Heart right ventricle (tissue), 16 donors: ENCODE data around the gene ADORA1. TPM values are rescaled to one million over a fixed set of nuclear protein-coding genes. Genes with fewer than 3 reads are reported as not detected.

Source experiments
- ATAC-seq, 8 donors: fragments of 200-7000 bp; cut with Tn5 transposase; one replicate each; pipeline ENCODE4 v1.9.1; 2020; ENCODE audit warnings: mild to moderate bottlenecking in 8 of 8, moderate library complexity in 8 of 8, moderate number of reproducible peaks in 1 of 8
- DNase-seq, 2 donors: peaks; one replicate each; pipeline ENCODE4 v3.0.0-alpha.2; 2020
- H3K27ac ChIP-seq, 10 donors: fragments of 200-600 bp; sonication (generic) in 2 of 10; one replicate each; pipeline versions ENCODE4 v1.5.0 to v1.8.0; 2020 to 2022; ENCODE audit warnings: mild to moderate bottlenecking in 3 of 10
- H3K27me3 ChIP-seq, 7 donors: fragments of 200-600 bp; one replicate each; pipeline ENCODE4 v1.8.0; 2021 to 2022; ENCODE audit warnings: mild to moderate bottlenecking in 2 of 7
- H3K36me3 ChIP-seq, 9 donors: fragments of 200-600 bp; sonication (generic) in 1 of 9; one replicate each; pipeline versions ENCODE4 v1.5.0 to v1.8.0; 2020 to 2022; ENCODE audit warnings: mild to moderate bottlenecking in 2 of 9
- H3K4me1 ChIP-seq, 9 donors: fragments of 200-600 bp; sonication (generic) in 1 of 9; one replicate each; pipeline versions ENCODE4 v1.5.0 to v1.8.0; 2020 to 2022; ENCODE audit warnings: mild to moderate bottlenecking in 4 of 9
- H3K4me3 ChIP-seq, 10 donors: fragments of 200-600 bp; sonication (generic) in 2 of 10; one replicate each; pipeline versions ENCODE4 v1.5.0 to v1.8.0; 2020 to 2022; ENCODE audit warnings: mild to moderate bottlenecking in 7 of 10, moderate library complexity in 2 of 10
- H3K9me3 ChIP-seq, 11 donors: fragments of 200-600 bp in 10 of 11; sonication (generic) in 2 of 11; one replicate each; pipeline versions ENCODE4 v1.5.0 to v1.8.0; 2013 to 2022; ENCODE audit warnings: mild to moderate bottlenecking in 2 of 11, control low read depth in 1 of 11, moderate library complexity in 1 of 11
- WGBS, 2 donors: extraction: QIAGEN DNeasy Blood & Tissue Kit; methylation state at CpG; one replicate each; pipeline ENCODE4 v1.1.7; 2013; ENCODE audit warnings: inconsistent platforms in 1 of 2; 5-methylcytosine and 5-hydroxymethylcytosine counted together
- intact Hi-C, 10 donors: fragments of 100-400 bp; cut with DNase I; formaldehyde crosslinking; loops; one replicate each; pipeline versions ENCODE4 v1.11.1 to v1.14.2; 2022
- polyA plus RNA-seq, 2 donors: library from polyadenylated mRNA; stranded (reverse); fragments of 200-250 nt; gene quantifications; one replicate each; pipeline ENCODE4 v1.2.3, GENCODE V29; 2013
- total RNA-seq, 10 donors: library from RNA; stranded (reverse); fragmentation: NEBNext Ultra II Directional in 3 of 10; extraction: Animal tissue kit (Norgen Biotek cat#: 25700) in 3 of 10; gene quantifications; one replicate each; pipeline versions ENCODE4 v1.2.1 to v1.2.4, GENCODE V29; 2021 to 2023
- TF ChIP-seq, protein P1 (sequence below), 9 donors: fragments of 200-600 bp; sonication (generic) in 2 of 9; IDR thresholded peaks; one replicate each; pipeline versions ENCODE4 v1.5.0 to v1.8.0; 2021 to 2022; ENCODE audit warnings: antibody characterized with exemption in 9 of 9, mild to moderate bottlenecking in 5 of 9, moderate library complexity in 1 of 9
- donor health status: Arrhythmogenic right ventricular cardiomyopathy.
- donor health status: ischemic (EF 13 %, LVEDD 7.1; RV severe dilation, severe dysfunction).
- donor health status: healthy with polysubstance abuse.
- donor health status: DM: no; HTN: yes; CAD: no.
- donor health status: DM: no; HTN: no; CAD: no.
- donor health status: ischemic (EF 25% LVEDD 6.9; RV normal size, moderate dysfunction).
- donor health status: ischemic (EF 25% LVEDD 5.7; RV mildly dilated, moderate dysfunction).
- donor health status: healthy.
- donor health status: DM: yes; HTN: yes; CAD: no.
- donor health status: Ischemic cardiomyopathy.
- donor health status: ischemic (EF 35%, LVEDD 5.7; RV mildly dilated, moderate dysfunction).
- donor health status: nonischemic (EF 11% LVEDD 7.7; RV severe dilation, severe dysfunction).
- donor health status: DM: yes; HTN: yes; CAD: no.
- donor health status: PGD.
- donor health status: ischemic (EF 29% LVEDD 5.4; RV normal size, mild dysfunction).
- donor health status: nonischemic (EF 23%, LVEDD 6.1; RV moderate dilation, normal function).

The ADORA1 gene
- total and polyA plus RNA-seq, 12 donors, result 1.8 to 12.2 (median 8.9) TPM

DNA sequence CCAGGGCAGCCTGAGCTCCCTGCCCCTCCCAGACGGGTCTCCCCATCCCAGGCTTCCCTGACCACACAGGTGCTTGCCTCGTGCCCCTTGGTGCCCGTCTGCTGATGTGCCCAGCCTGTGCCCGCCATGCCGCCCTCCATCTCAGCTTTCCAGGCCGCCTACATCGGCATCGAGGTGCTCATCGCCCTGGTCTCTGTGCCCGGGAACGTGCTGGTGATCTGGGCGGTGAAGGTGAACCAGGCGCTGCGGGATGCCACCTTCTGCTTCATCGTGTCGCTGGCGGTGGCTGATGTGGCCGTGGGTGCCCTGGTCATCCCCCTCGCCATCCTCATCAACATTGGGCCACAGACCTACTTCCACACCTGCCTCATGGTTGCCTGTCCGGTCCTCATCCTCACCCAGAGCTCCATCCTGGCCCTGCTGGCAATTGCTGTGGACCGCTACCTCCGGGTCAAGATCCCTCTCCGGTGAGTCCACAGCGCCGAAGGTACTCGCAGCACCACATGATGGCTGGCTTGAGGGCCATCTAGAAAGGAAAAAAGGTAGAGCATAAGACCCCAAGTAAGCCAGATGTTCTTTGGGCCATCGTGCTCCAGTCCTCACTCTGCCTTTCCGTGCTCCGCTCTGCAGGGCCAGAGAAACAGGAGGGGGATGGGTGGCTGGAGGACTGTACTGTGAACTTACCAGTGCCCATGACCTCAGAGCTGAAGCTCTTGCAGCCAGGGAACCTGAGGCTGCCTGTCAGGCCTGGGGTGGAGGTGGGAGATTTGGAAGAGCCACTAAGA, 1.4 kb downstream of the ADORA1 start:
- intact Hi-C loops, result loop anchor here in 5 of 10 donors (5.0 kb wide), 2 partner anchors 38 to 92 kb away; no protein-coding TSS in a partner anchor
- H3K9me3 ChIP-seq, result no peaks in the 10 kb centered on the region
- H3K27me3 ChIP-seq, result peaks cover 0 to 67% (median 12%) of the 10 kb centered on the region in 7 donors
- ATAC-seq, result peak in 4 of 8 donors; percentile 1 to 46 (median 23)
- H3K4me3 ChIP-seq, result peak overlapping the region in 8 of 10 donors; percentile 29 to 58 (median 50)
- no peaks in the 10 kb centered on the region for H3K36me3 ChIP-seq
- no peak for DNase-seq
- H3K4me1 ChIP-seq, result peaks cover 23 to 70% (median 49%) of the 10 kb centered on the region in 9 donors
- peak overlapping the region in 9 of 10 donors; percentile 58 to 91 (median 81) for H3K27ac ChIP-seq
- 78 to 89% methylated on average over 28 to 29 of the region's 29 CpGs for WGBS, 2 donors
- TF ChIP-seq, protein P1, sequence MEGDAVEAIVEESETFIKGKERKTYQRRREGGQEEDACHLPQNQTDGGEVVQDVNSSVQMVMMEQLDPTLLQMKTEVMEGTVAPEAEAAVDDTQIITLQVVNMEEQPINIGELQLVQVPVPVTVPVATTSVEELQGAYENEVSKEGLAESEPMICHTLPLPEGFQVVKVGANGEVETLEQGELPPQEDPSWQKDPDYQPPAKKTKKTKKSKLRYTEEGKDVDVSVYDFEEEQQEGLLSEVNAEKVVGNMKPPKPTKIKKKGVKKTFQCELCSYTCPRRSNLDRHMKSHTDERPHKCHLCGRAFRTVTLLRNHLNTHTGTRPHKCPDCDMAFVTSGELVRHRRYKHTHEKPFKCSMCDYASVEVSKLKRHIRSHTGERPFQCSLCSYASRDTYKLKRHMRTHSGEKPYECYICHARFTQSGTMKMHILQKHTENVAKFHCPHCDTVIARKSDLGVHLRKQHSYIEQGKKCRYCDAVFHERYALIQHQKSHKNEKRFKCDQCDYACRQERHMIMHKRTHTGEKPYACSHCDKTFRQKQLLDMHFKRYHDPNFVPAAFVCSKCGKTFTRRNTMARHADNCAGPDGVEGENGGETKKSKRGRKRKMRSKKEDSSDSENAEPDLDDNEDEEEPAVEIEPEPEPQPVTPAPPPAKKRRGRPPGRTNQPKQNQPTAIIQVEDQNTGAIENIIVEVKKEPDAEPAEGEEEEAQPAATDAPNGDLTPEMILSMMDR (IDR thresholded peaks at IDR 0.05), result no peak

DNA sequence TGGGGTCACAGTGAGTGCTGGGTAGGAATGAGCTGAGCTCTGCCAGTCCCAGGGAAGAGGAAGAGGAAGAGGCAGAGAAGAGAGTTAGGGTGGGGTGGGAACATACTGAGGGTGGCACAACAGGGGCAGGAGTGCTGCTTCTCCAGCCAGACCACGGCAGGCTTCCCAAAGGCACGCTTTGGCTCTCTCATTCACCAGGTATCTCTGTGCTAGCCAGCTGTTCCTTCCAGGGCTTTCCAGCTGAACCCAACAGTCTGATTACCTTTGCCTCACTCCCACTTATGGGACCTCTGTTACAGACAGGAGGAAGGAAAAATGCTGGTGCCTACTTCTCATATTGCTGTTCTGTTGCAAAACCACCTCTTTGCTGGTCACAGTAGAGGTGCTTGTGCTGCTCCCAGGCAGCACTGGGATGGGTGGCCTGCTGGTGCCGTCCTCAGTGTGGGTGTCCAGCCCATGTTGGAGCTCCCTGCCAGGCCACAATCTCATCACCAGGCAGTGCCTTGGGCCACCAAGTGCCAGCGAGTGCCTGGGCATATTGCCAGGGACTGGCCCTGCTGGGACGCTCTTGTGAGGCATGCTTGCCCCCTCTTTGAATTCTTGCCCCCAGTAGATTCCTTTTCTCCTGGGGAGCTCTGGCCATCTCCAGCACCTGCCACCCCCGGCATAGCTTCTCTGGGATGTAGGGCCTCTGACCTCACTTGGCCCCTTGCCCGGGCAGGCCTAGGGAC, 2.1 kb downstream of the ADORA1 start:
- H3K27me3 ChIP-seq, result peaks cover 0 to 59% (median 5%) of the 10 kb centered on the region in 7 donors
- ATAC-seq (peak; percentile 34 to 81 (median 76)), DNase-seq (peak; percentile 71 to 78)
- TF ChIP-seq, protein P1 (IDR thresholded peaks at IDR 0.05), result no peak
- no peaks in the 10 kb centered on the region for H3K9me3 ChIP-seq
- H3K27ac ChIP-seq, result peak overlapping the region; percentile 36 to 91 (median 81)
- 33 to 40% methylated on average over 7 of the region's 7 CpGs for WGBS, 2 donors
- H3K4me1 ChIP-seq, result peaks cover 23 to 70% (median 52%) of the 10 kb centered on the region in 9 donors
- H3K36me3 ChIP-seq, result no peaks in the 10 kb centered on the region
- intact Hi-C loops, result loop anchor here in 5 of 10 donors (5.0 kb wide), 2 partner anchors 38 to 92 kb away; no protein-coding TSS in a partner anchor
- peak overlapping the region in 3 of 10 donors; percentile 7 to 50 (median 50) for H3K4me3 ChIP-seq

DNA sequence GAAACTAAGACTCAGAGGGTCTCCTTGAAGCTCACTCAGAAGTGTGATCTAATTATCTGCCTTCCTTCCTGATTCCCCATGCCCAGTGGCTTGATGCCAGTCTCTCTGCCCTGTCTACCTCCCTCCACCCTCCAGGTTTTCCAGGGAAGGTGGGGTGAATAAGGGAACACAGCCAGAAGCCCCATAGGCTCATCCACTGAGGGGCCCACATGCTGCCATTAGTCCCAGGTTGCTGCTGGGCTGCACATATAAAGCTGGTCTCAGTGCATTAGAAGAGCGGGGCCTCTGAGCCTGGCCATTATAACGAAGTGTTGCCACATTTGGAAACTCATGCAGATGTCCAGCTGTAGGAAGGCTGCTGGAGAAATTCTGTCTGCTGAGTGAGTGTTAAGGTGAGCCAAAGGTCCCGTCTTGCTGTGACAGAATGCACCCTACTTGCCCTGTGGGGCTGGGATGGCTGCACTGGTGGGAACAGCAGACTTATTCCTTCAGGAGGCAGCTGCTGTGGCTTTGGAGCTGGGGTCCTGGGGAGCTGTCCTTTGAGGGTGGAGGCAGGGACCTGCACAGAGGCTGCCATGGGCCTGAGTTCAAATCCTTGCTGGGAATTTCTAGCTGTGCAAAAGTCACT, 2.9 kb downstream of the ADORA1 start:
- no peak for DNase-seq
- intact Hi-C loops, result no loop called here
- no peaks in the 10 kb centered on the region for H3K9me3 ChIP-seq
- peak overlapping the region; percentile 14 to 91 (median 81) for H3K27ac ChIP-seq
- WGBS, 2 donors, result 48 to 57% methylated on average over 3 of the region's 3 CpGs
- no peak overlapping the region for H3K4me3 ChIP-seq
- H3K36me3 ChIP-seq, result no peaks in the 10 kb centered on the region
- H3K27me3 ChIP-seq, result peaks cover 0 to 57% (median 0%) of the 10 kb centered on the region in 7 donors
- H3K4me1 ChIP-seq, result peaks cover 23 to 66% (median 52%) of the 10 kb centered on the region in 9 donors
- TF ChIP-seq, protein P1 (IDR thresholded peaks at IDR 0.05), result no peak
- ATAC-seq, result peak in 6 of 8 donors; percentile 14 to 59 (median 31)
